ENCODE data around the gene SASH1.

SASH1 gene

DNA sequence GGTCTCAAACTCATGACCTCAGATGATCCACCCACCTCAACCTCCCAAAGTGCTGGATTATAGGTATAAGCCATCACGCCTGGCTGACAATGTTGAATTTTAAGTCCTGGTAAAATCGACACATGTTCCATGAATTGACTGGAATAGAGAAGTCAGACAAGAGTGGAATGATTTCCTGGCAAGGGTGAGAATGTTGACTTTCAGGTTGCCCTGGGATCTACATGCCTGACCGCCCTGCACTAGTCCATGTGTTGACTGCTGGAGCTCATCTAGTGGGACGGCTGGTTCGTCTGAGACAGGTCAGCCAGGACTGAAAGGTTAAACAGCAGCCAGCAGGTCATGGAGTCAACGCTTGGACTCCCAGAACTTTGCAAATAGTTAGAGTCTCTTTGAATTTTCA, 88.8 kb downstream of the SASH1 start:
- Histone ChIP-seq H3K9ac (ENCODE audit: low read length) (no peak overlapping the region), H2AFZ (ENCODE audit: low read depth, low read length, severe bottlenecking) (no peak overlapping the region), H3K9me2 (replicated peaks; ENCODE audit: insufficient read depth, low read length) (no peaks in the 10 kb centered on the region), H3K4me3 (ENCODE audit: insufficient read depth, low read length, poor library complexity, severe bottlenecking) (no peak overlapping the region), H3F3A (ENCODE audit: insufficient read depth) (no peaks in the 10 kb centered on the region), H3K4me2 (ENCODE audit: low read depth, low read length, poor library complexity, severe bottlenecking) (no peak overlapping the region), H3K27ac (ENCODE audit: low read depth, low read length) (no peak overlapping the region), H3K36me3 (ENCODE audit: low read length) (no peaks in the 10 kb centered on the region), H3K79me2 (ENCODE audit: insufficient read depth, low read length) (no peaks in the 10 kb centered on the region), H4K20me1 (ENCODE audit: low read depth, low read length) (no peaks in the 10 kb centered on the region), H3K27me3 (ENCODE audit: low read length) (no peaks in the 10 kb centered on the region), H3K9me3 (ENCODE audit: insufficient read depth, low read length) (no peaks in the 10 kb centered on the region)
- TF ChIP-seq, protein P1, sequence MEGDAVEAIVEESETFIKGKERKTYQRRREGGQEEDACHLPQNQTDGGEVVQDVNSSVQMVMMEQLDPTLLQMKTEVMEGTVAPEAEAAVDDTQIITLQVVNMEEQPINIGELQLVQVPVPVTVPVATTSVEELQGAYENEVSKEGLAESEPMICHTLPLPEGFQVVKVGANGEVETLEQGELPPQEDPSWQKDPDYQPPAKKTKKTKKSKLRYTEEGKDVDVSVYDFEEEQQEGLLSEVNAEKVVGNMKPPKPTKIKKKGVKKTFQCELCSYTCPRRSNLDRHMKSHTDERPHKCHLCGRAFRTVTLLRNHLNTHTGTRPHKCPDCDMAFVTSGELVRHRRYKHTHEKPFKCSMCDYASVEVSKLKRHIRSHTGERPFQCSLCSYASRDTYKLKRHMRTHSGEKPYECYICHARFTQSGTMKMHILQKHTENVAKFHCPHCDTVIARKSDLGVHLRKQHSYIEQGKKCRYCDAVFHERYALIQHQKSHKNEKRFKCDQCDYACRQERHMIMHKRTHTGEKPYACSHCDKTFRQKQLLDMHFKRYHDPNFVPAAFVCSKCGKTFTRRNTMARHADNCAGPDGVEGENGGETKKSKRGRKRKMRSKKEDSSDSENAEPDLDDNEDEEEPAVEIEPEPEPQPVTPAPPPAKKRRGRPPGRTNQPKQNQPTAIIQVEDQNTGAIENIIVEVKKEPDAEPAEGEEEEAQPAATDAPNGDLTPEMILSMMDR (IDR thresholded peaks at IDR 0.05; ENCODE audit: insufficient read depth, low read length, poor library complexity, severe bottlenecking) = no peak
- no peak for TF ChIP-seq EZH2phosphoT487 (conservative IDR thresholded peaks at IDR 0.05; ENCODE audit: low read length)

DNA sequence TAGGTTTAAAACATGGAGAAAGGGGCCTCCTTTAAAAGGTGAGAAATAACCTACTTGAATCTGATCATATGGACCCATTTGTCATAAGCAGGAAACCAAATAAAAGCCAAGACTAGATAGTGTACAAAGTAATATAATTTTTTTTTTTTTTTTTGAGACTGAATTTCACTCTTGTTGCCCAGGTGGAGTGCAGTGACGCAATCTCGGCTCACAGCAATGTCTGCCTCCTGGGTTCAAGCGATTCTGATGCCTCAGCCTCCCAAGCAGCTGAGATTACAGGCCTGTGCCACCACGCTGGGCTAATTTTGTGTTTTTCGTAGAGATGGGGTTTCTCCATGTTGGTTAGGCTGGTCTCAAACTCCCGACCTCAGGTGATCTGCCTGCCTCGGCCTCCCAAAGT, 89.2 kb downstream of the SASH1 start:
- Histone ChIP-seq H3K9ac (ENCODE audit: low read length) (no peak overlapping the region), H3K36me3 (ENCODE audit: low read length) (no peaks in the 10 kb centered on the region), H3K4me2 (ENCODE audit: low read depth, low read length, poor library complexity, severe bottlenecking) (no peak overlapping the region), H3K4me3 (ENCODE audit: insufficient read depth, low read length, poor library complexity, severe bottlenecking) (no peak overlapping the region), H3F3A (ENCODE audit: insufficient read depth) (no peaks in the 10 kb centered on the region), H4K20me1 (ENCODE audit: low read depth, low read length) (no peaks in the 10 kb centered on the region), H3K9me3 (ENCODE audit: insufficient read depth, low read length) (no peaks in the 10 kb centered on the region), H3K9me2 (replicated peaks; ENCODE audit: insufficient read depth, low read length) (no peaks in the 10 kb centered on the region), H3K27me3 (ENCODE audit: low read length) (no peaks in the 10 kb centered on the region), H3K79me2 (ENCODE audit: insufficient read depth, low read length) (no peaks in the 10 kb centered on the region), H2AFZ (ENCODE audit: low read depth, low read length, severe bottlenecking) (no peak overlapping the region), H3K27ac (ENCODE audit: low read depth, low read length) (no peak overlapping the region)
- TF ChIP-seq EZH2phosphoT487 (conservative IDR thresholded peaks at IDR 0.05; ENCODE audit: low read length) = no peak
- TF ChIP-seq, protein P1 (IDR thresholded peaks at IDR 0.05; ENCODE audit: insufficient read depth, low read length, poor library complexity, severe bottlenecking) = no peak

DNA sequence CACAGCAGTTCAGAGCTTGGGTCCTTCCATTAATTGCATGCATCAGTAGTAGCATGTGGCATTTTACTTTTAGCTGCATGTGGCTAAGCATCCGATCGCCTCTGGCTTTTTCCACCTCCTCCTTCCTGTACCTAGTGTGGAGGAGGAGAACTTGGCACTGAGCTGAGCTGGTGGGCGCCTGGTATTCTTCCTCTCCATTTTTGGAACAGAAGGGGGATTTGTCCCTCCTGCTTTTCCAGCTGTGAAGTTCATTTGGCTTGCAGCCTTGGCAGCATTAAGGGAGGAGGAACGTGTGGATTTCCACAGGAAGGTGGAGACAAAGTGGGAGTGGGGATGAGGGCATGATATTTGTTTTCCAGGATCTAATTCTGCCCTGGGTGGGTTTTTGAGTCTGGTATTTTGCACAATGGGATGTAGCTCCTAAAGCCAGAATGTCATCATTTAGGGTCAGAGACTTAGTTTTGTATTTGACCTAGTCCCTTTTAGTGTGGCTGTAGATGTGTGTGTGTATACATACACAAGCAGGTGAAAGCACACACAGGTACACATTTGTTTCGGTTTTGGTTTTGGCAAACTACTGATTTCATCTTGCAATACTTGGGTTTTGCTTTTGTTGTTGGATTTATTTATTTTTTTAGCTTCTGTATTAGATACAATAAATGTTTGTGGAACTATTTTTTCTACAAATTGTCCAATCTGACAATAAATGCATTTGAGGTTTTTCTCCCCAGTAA, 90.0 kb downstream of the SASH1 start:
- Histone ChIP-seq H3K36me3 (ENCODE audit: low read length) (no peaks in the 10 kb centered on the region), H3K27me3 (ENCODE audit: low read length) (no peaks in the 10 kb centered on the region), H3K4me3 (ENCODE audit: insufficient read depth, low read length, poor library complexity, severe bottlenecking) (no peak overlapping the region), H3K9me3 (ENCODE audit: insufficient read depth, low read length) (no peaks in the 10 kb centered on the region), H3K9ac (ENCODE audit: low read length) (no peak overlapping the region), H2AFZ (ENCODE audit: low read depth, low read length, severe bottlenecking) (no peak overlapping the region), H3K9me2 (replicated peaks; ENCODE audit: insufficient read depth, low read length) (no peaks in the 10 kb centered on the region), H3K27ac (ENCODE audit: low read depth, low read length) (no peak overlapping the region), H3K79me2 (ENCODE audit: insufficient read depth, low read length) (no peaks in the 10 kb centered on the region), H4K20me1 (ENCODE audit: low read depth, low read length) (no peaks in the 10 kb centered on the region), H3F3A (ENCODE audit: insufficient read depth) (no peaks in the 10 kb centered on the region), H3K4me2 (ENCODE audit: low read depth, low read length, poor library complexity, severe bottlenecking) (no peak overlapping the region)
- TF ChIP-seq, protein P1 (IDR thresholded peaks at IDR 0.05; ENCODE audit: insufficient read depth, low read length, poor library complexity, severe bottlenecking) = no peak
- TF ChIP-seq EZH2phosphoT487 (conservative IDR thresholded peaks at IDR 0.05; ENCODE audit: low read length) = no peak

Measured in SU-DHL-6 (cell line).